HG02759 (cell line): ENCODE results near the gene PCNX1.
"Not testable (repeated sequence)": the region's sequence is repeated elsewhere in the genome, so short reads cannot be mapped to it uniquely, and the experiment has no call there.

Experiments used
- ATAC-seq: cut with Tn5 transposase; IDR thresholded peaks from one replicate; pipeline ENCODE4 v1.9.1; 2021; ENCODE audit warnings: mild to moderate bottlenecking, moderate library complexity; ENCODE audit not compliant: unreplicated experiment

Gene PCNX1

DNA sequence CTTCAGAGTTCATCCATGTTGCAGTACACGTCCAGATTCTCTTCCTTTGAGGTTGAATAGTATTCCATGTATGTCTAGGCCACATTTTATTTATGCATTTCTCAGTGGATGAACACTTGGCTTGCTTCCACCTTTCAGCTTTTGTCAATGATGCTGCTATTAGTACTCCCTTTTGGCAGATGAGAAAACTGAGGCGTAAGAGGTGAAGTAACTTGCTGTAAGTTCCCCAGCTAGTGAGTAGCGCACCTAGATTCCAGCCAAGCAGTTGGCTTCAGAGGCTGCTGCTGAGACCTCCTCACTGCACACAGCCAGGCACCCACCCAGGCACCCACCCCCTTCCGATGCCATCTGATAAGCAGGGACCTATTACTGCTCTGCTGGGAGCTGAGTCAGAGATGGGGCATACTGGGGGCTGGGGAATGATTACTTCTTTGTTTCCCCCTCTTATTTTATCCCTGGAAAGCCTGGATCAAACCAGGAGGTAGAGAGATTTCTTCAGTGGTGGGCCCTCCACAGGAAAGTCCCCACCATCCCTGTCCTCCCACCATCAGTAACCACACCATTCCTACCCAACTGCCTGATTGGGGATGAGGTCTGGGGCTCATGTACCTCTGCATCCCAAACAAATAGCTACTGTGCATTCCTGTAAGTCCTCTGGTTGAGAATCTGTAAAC is 234.6 kb downstream of the PCNX1 start:
- ATAC-seq: no peak

- ATAC-seq: no peak
Observed at GRCh38 chr14:71142375-71143038, 235.2 kb downstream of the PCNX1 start.

DNA sequence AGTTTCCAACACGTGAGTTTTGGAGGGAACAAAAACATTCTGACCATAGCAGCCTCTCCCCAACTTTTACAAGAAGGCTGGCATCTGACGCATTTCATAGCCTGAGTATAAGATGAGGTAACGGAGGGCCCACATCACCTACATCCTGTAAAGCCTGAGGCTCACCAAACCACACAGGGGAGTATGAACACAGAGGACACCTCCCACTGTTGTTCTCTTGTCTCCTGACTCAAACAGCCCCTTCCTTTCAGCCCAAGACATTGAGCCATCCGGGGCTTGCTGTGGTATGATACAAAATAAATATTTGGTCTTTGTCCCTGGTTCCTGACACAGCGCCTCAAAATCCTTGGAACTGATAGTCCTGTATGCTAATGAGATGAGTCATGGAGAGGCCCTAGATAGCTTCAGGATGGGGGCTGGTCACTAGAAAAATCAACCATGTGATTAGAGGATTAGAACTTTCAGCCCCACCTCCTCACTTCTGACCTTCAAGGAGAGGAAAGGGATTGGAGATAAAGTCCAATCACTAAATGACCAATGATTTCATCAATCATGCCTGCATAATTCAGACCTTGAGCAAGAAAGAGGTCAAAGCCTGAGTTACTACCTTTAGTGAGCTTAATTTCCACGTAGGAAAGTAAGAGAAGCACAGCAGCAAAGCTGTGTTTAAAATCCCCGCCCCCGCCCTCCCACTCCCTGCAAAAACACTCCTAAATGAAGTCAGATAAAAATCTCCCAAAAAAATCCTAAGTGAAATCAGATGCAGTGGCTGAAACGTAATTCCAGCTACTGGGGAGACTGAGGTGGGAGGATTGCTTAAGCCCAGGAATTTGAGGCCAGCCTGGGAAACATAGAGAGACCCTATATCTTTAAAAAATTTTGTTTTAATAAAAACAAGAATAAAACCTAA is 236.4 kb downstream of the PCNX1 start:
- no peak for ATAC-seq

GRCh38 chr14:71147335-71147734 is 240.1 kb downstream of the PCNX1 start:
- ATAC-seq: not testable (repeated sequence)

DNA sequence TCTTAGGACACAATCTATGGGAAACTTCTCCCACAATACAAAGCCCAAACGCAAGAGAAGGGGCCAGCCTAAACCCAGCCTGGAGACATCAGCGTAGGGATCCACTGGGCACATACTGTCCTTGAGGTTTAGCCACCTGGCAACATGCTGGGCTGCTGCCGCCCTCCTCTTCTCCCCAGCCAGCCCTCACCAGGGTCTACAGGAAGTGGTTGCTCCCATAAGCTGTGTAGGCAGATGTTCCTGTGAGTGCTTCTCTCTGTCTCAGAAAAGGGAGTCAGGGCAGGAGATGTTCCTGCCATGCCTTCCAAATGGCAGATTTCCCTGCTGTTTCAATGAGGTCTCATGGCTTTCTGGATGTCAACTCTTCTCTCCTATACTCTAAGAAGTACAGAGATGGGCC is 241.4 kb downstream of the PCNX1 start:
- ATAC-seq: no peak

- no peak for ATAC-seq
Observed at GRCh38 chr14:71150737-71151136, 243.5 kb downstream of the PCNX1 start.

- no peak for ATAC-seq
Observed at GRCh38 chr14:71155743-71156142, 248.5 kb downstream of the PCNX1 start.

- no peak for ATAC-seq
Observed at GRCh38 chr14:71163050-71163841, 256.0 kb downstream of the PCNX1 start.

- ATAC-seq: no peak
Observed at GRCh38 chr14:71163842-71164629, 256.8 kb downstream of the PCNX1 start.
